ENCODE measurements around the gene ORAI1.

- no peak for TF ChIP-seq POLR2AphosphoS5 (IDR thresholded peaks at IDR 0.05; ENCODE audit: low read depth, low read length)
- no peak for TF ChIP-seq TBP (CRISPR knock-in tag; IDR thresholded peaks at IDR 0.05)
- TF ChIP-seq POLR2A (IDR thresholded peaks at IDR 0.05; ENCODE audit: insufficient read depth in 1 of 2, low read depth in 2 of 2, low read length in 2 of 2) = no peak
These were observed 11.0 kb downstream of the ORAI1 start for GRCh38 chr12:121637231-121637914.
